ENCODE measurements around the gene SLC35B2. TPM values are rescaled to one million over a fixed set of nuclear protein-coding genes. Genes with fewer than 3 reads are reported as not detected.

Gene SLC35B2
- total and polyA plus RNA-seq, 10 of the 15 experiments (the other 5 are each of a cell fraction or from before 2014, with no cell fraction given) = 11.3 to 45.4 (median 33.8) TPM

- ATAC-seq = peak; percentile 54
- SMC1A ChIA-PET (ENCODE audit: uncharacterized antibody, unreplicated experiment) = interaction anchor here (0.7 to 1.5 kb wide), 5 partner anchors 9 to 92 kb away, joined by 3 to 7 read pairs (median 4); no protein-coding TSS in a partner anchor
- H3K79me2 ChIP-seq (ENCODE audit: control insufficient read depth, insufficient read depth, low read length) = peaks cover 61% of the 10 kb centered on the region
- TF ChIP-seq SMAD1 (IDR thresholded peaks at IDR 0.05; ENCODE audit: low read depth, partially characterized antibody) = peak; percentile 32
- no peak for TF ChIP-seq PAX8 (IDR thresholded peaks at IDR 0.05)
- peak; percentile 87 to 93 for TF ChIP-seq BHLHE40 (IDR thresholded peaks at IDR 0.05; ENCODE audit: borderline replicate concordance in 1 of 2, low read depth in 2 of 2, low read length in 1 of 2)
- TF ChIP-seq IRF5 (IDR thresholded peaks at IDR 0.05; ENCODE audit: borderline replicate concordance) = no peak
- TF ChIP-seq NR2C1 (IDR thresholded peaks at IDR 0.05) = no peak
- 0 out of 2 replicates have a peak, but pooled peaks have one; percentile 27 for TF ChIP-seq IRF4 (IDR thresholded peaks at IDR 0.05; ENCODE audit: low read depth, low read length)
- no peak for TF ChIP-seq E2F4 (IDR thresholded peaks at IDR 0.05; ENCODE audit: low read depth, low read length)
- no peak for TF ChIP-seq SMC3 (IDR thresholded peaks at IDR 0.05; ENCODE audit: borderline replicate concordance, low read length)
- peak; percentile 9; the same call in 1 of the 2 replicates for TF ChIP-seq TBL1XR1 (IDR thresholded peaks at IDR 0.05; ENCODE audit: low read depth, low read length)
- 0 out of 2 replicates have a peak, but pooled peaks have one; percentile 12 for TF ChIP-seq HDGF (IDR thresholded peaks at IDR 0.05)
- TF ChIP-seq SIX5 (IDR thresholded peaks at IDR 0.05; ENCODE audit: low read depth, low read length, severe bottlenecking) = no peak
- TF ChIP-seq ASH2L (IDR thresholded peaks at IDR 0.05; ENCODE audit: borderline replicate concordance, low read depth) = no peak
- no peak for TF ChIP-seq SKIL (IDR thresholded peaks at IDR 0.05; ENCODE audit: low read depth, poor library complexity, severe bottlenecking)
- TF ChIP-seq ATF3 (IDR thresholded peaks at IDR 0.05; ENCODE audit: borderline replicate concordance, extremely low read depth, low read depth, low read length) = no peak
- no peak for TF ChIP-seq TCF7 (IDR thresholded peaks at IDR 0.05; ENCODE audit: borderline replicate concordance)
- peak; percentile 99 for TF ChIP-seq SPI1 (IDR thresholded peaks at IDR 0.05; ENCODE audit: borderline replicate concordance, insufficient read depth, low read depth, low read length)
- no peak for TF ChIP-seq FOS (IDR thresholded peaks at IDR 0.05; ENCODE audit: borderline replicate concordance, extremely low read depth, insufficient read length)
Measured at GRCh38 chr6:44264154-44265006, 7.1 kb upstream of the SLC35B2 start.

More at GRCh38 chr6:44264154-44265006, 7.1 kb upstream of the SLC35B2 start:
- Histone ChIP-seq H3K9me3 (replicated peaks; ENCODE audit: control insufficient read depth, insufficient read depth, low read length) (no peaks in the 10 kb centered on the region), H2AFZ (ENCODE audit: control insufficient read depth, low read depth, low read length) (no peak overlapping the region), H3K4me3 (peak overlapping the region; percentile 98), H4K20me1 (ENCODE audit: control insufficient read depth, insufficient read depth) (no peaks in the 10 kb centered on the region), H3K4me2 (ENCODE audit: control insufficient read depth, insufficient read depth) (peak overlapping the region; percentile 98), H3K4me1 (ENCODE audit: control insufficient read depth, insufficient read depth, low read length) (peaks cover 53% of the 10 kb centered on the region), H3K27me3 (replicated peaks in 1 of 2; ENCODE audit: control insufficient read depth in 2 of 2, insufficient read depth in 2 of 2, low read length in 1 of 2) (no peaks in the 10 kb centered on the region; a peak in 1 of 4 replicates), H3K36me3 (ENCODE audit: control insufficient read depth in 2 of 2, insufficient read depth in 2 of 2, low read length in 1 of 2) (peaks cover 7 to 11% of the 10 kb centered on the region in 2 experiments; a peak in 3 of 4 replicates), H3K9ac (ENCODE audit: control insufficient read depth, insufficient read depth, low read length) (peak overlapping the region; percentile 90), H3K27ac (ENCODE audit: control insufficient read depth, insufficient read depth) (peak overlapping the region; percentile 99)
- under 1% methylated on average over 13 of the region's 13 CpGs for WGBS (ENCODE audit: insufficient coverage, insufficient replicate concordance, low lambda C conversion rate, missing lambda C conversion rate)
- peak; percentile 41 for FAIRE-seq
- in situ Hi-C loops (cut with MboI) = loop anchor here (5.0 kb wide), 1 partner anchor 73 kb away; no protein-coding TSS in a partner anchor
- TSS peak; percentile 57 for BruUV-seq (replicated peaks)
- no peak for DNase-seq (ENCODE audit: low read depth, low spot score)
- intact Hi-C loops (cut with micrococcal nuclease; ENCODE audit: unreplicated experiment) = loop anchor here (2.0 kb wide), 1 partner anchor 48 kb away; the partner anchor contains the start of gene AARS2
- ChIA-PET POLR2A (interaction anchor here (0.5 to 10.7 kb wide), 13 partner anchors 10 to 874 kb away, joined by 3 to 131 read pairs (median 4); partner anchors contain the start of gene HSP90AB1), RAD21 (ENCODE audit: unreplicated experiment) (interaction anchor here (0.8 to 1.6 kb wide), 5 partner anchors 8 to 42 kb away, joined by 3 to 6 read pairs (median 3); partner anchors contain the start of gene HSP90AB1), CTCF (interaction anchor here (0.7 to 6.3 kb wide), 20 partner anchors 9 to 605 kb away, joined by 3 to 163 read pairs (median 6); partner anchors contain the start of genes AARS2 and HSP90AB1)

Measured in GM12878 (cell line).